Ascending aorta (tissue), 2 donors: Measurements from ENCODE around the gene YEATS4. TPM values are rescaled to one million over a fixed set of nuclear protein-coding genes. Genes with fewer than 3 reads are reported as not detected.

ENCODE experiments used
- DNase-seq, 2 donors: peaks; one replicate each; pipeline ENCODE4 v3.0.0-alpha.2; 2019; ENCODE audit warnings: low spot score in 2 of 2
- H3K27ac ChIP-seq, 2 donors: fragments of 200-600 bp; sonication (generic); one replicate each; pipeline ENCODE4 v1.5.1; 2016 to 2017; ENCODE audit warnings: mild to moderate bottlenecking in 1 of 2
- H3K27me3 ChIP-seq: fragments of 200-600 bp; sonication (generic); one replicate; pipeline ENCODE4 v1.5.1; 2017
- H3K36me3 ChIP-seq, 2 donors: fragments of 200-600 bp; sonication (generic); one replicate each; pipeline ENCODE4 v1.5.1; 2016
- H3K4me1 ChIP-seq, 2 donors: fragments of 200-600 bp; sonication (generic); one replicate each; pipeline ENCODE4 v1.5.1; 2016 to 2017; ENCODE audit warnings: mild to moderate bottlenecking in 1 of 2
- H3K4me3 ChIP-seq, 2 donors: fragments of 200-600 bp; sonication (generic); one replicate each; pipeline ENCODE4 v1.5.1; 2016 to 2017; ENCODE audit warnings: mild to moderate bottlenecking in 1 of 2
- H3K9me3 ChIP-seq, 2 donors: fragments of 200-600 bp; sonication (generic); one replicate each; pipeline ENCODE4 v1.5.1; 2016
- CTCF ChIP-seq, 3 experiments: fragments of 200-600 bp in 2 of 3; fragments of 450-650 bp in 1 of 3; sonication (generic) in 2 of 3; IDR thresholded peaks; one replicate each; pipeline ENCODE4 v1.5.1; 2016 to 2019; ENCODE audit warnings: antibody characterized with exemption in 3 of 3, mild to moderate bottlenecking in 1 of 3, moderate library complexity in 1 of 3
- intact Hi-C: fragments of 100-400 bp; cut with DNase I; formaldehyde crosslinking; loops from one replicate; pipeline ENCODE4 v1.15.1; 2023
- total RNA-seq: library from RNA; depleted of rRNA; stranded (reverse); fragments of >200 nt; gene quantifications from one replicate; pipeline ENCODE4 v1.1.0, GENCODE V29; 2016

YEATS4 gene
- total RNA-seq, 1 donor from 2014 or later: 4.3 TPM

GRCh38 chr12:69428351-69429073, 69.0 kb downstream of the YEATS4 start:
- no peak for DNase-seq
- intact Hi-C loops: no loop called here
- no peaks in the 10 kb centered on the region for H3K27me3 ChIP-seq
- no peaks in the 10 kb centered on the region for H3K36me3 ChIP-seq
- no peak overlapping the region for H3K27ac ChIP-seq
- H3K9me3 ChIP-seq: no peaks in the 10 kb centered on the region
- TF ChIP-seq CTCF (IDR thresholded peaks at IDR 0.05): no peak
- no peak overlapping the region for H3K4me3 ChIP-seq
- H3K4me1 ChIP-seq: peaks cover 3 to 13% of the 10 kb centered on the region in 2 donors

- no peak for TF ChIP-seq CTCF (IDR thresholded peaks at IDR 0.05)
- intact Hi-C loops: loop anchor here (5.0 kb wide), 1 partner anchor 41 kb away; the partner anchor contains the start of gene FRS2
- Histone ChIP-seq H3K9me3 (no peaks in the 10 kb centered on the region), H3K36me3 (no peaks in the 10 kb centered on the region), H3K4me3 (peak overlapping the region in 1 of 2 donors; percentile 20), H3K27me3 (no peaks in the 10 kb centered on the region), H3K4me1 (peaks cover 3 to 26% of the 10 kb centered on the region in 2 donors), H3K27ac (peak overlapping the region; percentile 65 to 72)
- DNase-seq: no peak
Measured at GRCh38 chr12:69430942-69431590, 71.5 kb downstream of the YEATS4 start.

- H3K27ac ChIP-seq: peak overlapping the region; percentile 65 to 72
- H3K36me3 ChIP-seq: no peaks in the 10 kb centered on the region
- no peak for TF ChIP-seq CTCF (IDR thresholded peaks at IDR 0.05)
- no peak overlapping the region for H3K4me3 ChIP-seq
- no peaks in the 10 kb centered on the region for H3K9me3 ChIP-seq
- DNase-seq: no peak
- intact Hi-C loops: loop anchor here (5.0 kb wide), 1 partner anchor 41 kb away; the partner anchor contains the start of gene FRS2
- H3K4me1 ChIP-seq: peaks cover 6 to 32% of the 10 kb centered on the region in 2 donors
- no peaks in the 10 kb centered on the region for H3K27me3 ChIP-seq
Measured at GRCh38 chr12:69431591-69432222, 72.2 kb downstream of the YEATS4 start.

- intact Hi-C loops: loop anchor here (2.0 to 5.0 kb wide), 2 partner anchors 17 to 39 kb away; partner anchors contain the start of gene FRS2
- no peak for DNase-seq
- Histone ChIP-seq H3K36me3 (no peaks in the 10 kb centered on the region), H3K27ac (peak overlapping the region in 1 of 2 donors; percentile 75), H3K9me3 (no peaks in the 10 kb centered on the region), H3K4me1 (peaks cover 6 to 33% of the 10 kb centered on the region in 2 donors), H3K4me3 (no peak overlapping the region), H3K27me3 (no peaks in the 10 kb centered on the region)
- TF ChIP-seq CTCF (IDR thresholded peaks at IDR 0.05): no peak
Measured at GRCh38 chr12:69433653-69434052, 74.1 kb downstream of the YEATS4 start.

- DNase-seq: no peak
- H3K27ac ChIP-seq: peak overlapping the region; percentile 75 to 82
- H3K4me3 ChIP-seq: no peak overlapping the region
- peaks cover 6 to 28% of the 10 kb centered on the region in 2 donors for H3K4me1 ChIP-seq
- no peaks in the 10 kb centered on the region for H3K36me3 ChIP-seq
- no peaks in the 10 kb centered on the region for H3K27me3 ChIP-seq
- intact Hi-C loops: loop anchor here (2.0 kb wide), 1 partner anchor 19 kb away; no protein-coding TSS in a partner anchor
- H3K9me3 ChIP-seq: no peaks in the 10 kb centered on the region
- TF ChIP-seq CTCF (IDR thresholded peaks at IDR 0.05): no peak
Measured at GRCh38 chr12:69435644-69436043, 76.1 kb downstream of the YEATS4 start.
